SW480 (cell line): ENCODE measurements around the gene DIDO1.

Experiments used
- DNase-seq: peaks from one replicate; pipeline ENCODE4 v3.0.0-alpha.2; 2016; ENCODE audit warnings: low spot score

DIDO1 gene

DNA sequence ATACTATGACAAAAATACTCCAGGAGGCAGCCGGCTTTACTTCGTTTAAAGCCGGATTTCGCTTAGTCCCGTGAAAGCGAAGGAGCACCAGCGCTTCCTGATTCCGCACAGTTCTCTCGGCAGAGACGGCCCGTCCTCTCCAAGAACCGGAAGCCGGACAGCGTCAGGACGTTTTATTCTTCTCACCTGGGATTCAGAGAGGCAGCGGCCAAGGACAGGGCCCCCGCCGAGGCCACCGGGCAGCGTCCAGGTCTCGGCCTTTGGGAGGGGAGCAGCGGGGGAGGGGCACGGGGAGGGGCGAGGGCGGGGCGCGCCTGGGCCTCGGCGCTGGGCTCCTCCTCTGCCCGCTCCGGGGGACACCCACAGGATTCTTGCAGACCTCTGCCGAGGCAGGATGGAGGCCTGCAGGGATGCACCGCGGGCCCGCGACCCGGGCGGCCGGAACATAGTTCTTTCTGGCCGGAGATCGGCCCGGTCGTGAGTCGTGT is 2.8 kb upstream of the DIDO1 start:
- peak; percentile 28 for DNase-seq

DNA sequence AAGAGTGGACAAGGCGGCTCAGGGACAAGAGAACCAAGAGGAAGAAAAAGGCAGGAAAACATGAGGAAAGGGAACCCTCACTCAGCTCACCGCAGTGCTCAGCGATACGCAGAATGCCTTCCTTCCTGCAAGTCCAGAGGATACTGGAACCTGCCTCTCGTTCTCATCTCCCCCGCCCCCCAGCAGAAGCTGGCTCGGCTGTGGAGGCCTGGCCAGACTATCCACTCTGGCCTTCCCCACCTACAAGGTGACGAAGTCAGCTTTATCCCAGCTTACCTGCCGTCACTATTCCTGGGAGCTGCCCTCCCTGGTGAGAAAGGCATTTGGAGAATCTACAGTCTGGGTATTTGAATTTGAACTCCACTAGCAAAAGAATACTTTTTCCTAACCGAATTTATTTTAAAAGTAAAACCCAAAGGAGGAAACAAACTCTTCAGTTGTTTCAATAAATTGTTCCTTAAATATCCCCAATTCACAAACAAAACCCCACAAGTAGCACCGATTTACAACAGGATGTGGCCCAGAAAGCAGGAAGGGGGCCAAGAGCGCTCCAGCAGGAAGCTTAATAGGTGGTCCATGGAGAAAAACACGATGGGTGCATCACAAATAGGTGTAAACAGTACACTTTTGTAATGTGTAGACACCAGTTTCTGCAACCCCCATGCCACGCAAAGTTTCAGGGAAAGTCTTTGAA is 2.1 kb upstream of the DIDO1 start:
- DNase-seq, result no peak

DNA sequence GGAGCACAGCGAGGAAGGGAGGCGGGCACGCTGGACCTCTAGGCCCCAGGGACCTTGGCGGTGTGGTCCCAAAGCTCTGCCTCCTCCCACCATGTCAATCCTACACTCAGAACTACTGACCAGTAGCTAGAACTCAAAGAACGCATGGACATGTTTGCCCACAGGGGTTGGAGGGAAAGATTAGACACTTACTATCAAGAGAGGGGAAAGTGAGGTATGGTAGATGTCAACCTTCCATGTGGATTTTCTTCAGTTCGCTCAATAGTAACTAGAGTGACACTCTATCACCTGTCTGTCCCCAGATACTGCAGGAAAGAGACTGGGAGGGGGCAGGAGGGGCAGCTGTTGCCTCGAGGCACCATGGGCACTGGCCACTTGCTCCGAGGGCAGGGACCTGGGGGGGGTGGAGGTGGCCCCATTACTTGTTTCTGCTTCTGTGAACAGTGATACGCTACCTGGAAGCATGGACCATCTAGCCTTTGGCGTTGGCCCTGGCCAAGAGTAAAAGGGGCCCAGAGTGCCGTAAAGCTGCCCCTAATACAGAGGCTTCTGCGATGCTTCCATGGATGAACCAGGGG is 912 bp upstream of the DIDO1 start:
- no peak for DNase-seq

- DNase-seq, result peak; percentile 76
Measured at GRCh38 chr20:62925420-62926228, 681 bp downstream of the DIDO1 start.

GRCh38 chr20:62925076-62925419 is 1.3 kb downstream of the DIDO1 start:
- no peak for DNase-seq

DNA sequence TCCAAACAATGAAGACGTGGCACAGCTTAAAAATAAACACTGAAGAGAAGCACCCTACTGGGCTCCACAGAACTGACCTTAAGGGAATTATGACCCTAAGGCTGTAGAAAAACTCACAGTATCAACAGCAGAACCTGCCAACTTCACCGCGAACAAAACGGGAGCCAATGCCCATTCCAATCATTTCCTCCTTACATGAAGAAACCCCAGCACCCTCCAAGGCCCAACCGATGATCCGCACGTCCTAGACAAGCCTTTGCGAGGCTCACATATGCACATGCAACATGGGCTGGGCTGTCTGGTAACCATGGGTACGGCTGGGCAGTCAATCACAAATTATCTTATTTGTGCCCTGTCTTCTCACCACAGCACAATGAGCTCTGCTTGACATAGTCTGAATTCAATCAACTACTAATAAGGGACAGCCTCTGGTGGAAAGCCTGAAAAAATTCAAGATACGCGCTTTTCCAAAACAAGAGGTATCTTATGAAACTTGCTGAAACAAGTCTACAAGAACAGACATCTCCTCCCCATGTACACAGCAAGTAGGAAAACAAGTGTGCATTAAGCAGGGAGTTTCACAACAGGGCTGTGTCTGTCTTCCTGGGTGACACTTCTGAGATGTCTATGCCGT is 1.7 kb downstream of the DIDO1 start:
- peak; percentile 42 for DNase-seq

- DNase-seq, result no peak
Measured at GRCh38 chr20:62923669-62924441, 2.5 kb downstream of the DIDO1 start.

DNA sequence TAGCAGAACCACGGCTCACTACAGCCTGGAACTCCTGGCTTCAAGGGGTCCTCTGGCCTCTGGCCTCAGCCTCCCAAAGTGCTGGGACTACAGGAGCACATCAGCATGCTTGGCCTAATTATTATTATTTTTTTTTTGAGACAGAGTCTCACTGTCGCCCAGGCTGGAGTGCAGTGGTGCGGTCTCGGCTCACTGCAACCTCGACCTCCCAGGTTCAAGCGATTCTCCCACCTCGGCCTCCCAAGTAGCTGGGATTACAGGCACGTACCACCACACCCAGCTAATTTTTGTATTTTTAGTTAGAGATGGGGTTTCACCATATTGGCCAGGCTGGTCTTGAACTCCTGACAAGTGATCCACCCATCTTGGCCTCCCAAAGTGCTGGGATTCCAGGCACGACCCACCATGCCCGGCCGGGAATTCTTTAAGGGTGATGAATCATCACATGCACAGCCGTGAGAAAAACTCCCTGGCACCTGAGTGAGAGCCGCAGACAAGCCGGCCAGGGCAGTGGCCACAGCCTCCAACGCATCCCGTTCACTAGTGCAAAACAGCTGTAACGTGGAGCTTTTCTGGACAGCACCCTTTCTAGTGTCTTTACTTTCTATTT is 3.1 kb downstream of the DIDO1 start:
- peak; percentile 91 for DNase-seq

DNA sequence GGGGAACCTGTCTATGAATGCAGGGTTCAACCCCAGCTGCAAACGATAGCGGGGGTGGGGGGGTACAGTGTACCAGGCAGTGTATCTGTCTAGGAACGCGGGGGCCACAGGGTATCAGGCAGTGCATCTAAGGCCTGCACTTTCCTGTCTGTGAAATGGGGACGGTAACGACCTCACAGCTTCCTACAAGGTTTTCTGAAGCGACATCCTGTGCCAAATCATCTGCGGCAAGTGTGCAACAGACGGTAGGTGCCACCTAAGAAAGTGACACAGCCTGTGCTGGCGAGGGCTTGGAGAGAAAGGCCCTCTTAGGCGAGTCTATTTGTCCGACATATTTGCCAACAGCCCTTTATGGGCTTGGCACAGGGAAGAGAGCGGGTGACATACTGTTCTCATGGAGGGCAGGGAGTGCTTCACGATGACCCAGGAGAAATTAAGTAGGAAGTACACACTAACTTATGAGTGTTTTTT is 3.8 kb downstream of the DIDO1 start:
- DNase-seq, result no peak

- peak; percentile 73 for DNase-seq
Measured at GRCh38 chr20:62921119-62921687, 5.1 kb downstream of the DIDO1 start.

DNA sequence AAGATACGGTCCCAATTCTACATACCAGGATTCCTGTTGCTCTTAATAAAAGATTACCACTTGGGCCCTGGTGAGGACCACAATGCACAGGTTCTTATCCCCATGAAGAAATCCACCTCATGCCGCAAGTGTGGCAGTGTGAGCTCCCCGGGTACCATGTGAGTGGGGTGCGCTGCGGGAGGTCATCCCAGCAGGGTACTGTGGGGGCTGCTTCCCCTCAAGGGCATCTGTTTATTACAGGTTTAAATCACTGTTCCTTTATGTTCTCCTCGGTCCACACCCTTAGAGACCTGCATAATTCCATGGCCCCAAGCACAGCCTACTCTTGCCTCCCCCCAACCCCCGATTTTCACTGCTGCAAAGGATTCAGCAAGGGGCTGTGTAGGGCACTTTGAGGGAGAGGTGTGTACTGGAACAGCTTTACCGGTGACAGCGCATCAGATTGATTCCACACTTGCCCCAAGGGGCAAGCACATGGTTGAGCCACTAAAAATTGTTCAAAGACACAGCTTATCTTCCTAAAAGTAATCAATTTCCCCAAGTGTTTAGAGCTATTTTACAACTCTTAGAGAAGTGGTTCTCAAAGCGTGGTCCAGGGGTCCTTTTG is 6.2 kb downstream of the DIDO1 start:
- no peak for DNase-seq

GRCh38 chr20:62918831-62919230 is 7.5 kb downstream of the DIDO1 start:
- DNase-seq, result no peak

DNA sequence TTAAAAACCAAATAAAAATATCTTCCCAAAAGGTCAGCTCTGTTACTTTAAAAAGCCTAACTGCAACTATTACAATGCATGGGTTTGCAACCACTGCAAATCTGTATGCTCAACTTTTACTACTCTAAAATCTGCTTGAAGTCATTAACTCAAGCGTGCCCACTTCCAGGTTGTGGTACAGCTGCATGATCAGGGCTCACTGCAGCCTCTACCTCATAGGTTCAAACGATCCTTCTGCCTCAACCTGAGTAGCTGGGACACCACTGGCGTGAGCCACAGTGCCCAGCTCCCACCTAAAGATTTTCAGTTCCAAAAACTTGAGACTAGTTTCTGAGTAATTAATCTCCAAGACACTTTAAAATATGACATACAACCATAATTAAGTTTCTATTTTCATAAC is 8.2 kb downstream of the DIDO1 start:
- no peak for DNase-seq

- DNase-seq, result no peak
Measured at GRCh38 chr20:62917720-62918119, 8.6 kb downstream of the DIDO1 start.

DNA sequence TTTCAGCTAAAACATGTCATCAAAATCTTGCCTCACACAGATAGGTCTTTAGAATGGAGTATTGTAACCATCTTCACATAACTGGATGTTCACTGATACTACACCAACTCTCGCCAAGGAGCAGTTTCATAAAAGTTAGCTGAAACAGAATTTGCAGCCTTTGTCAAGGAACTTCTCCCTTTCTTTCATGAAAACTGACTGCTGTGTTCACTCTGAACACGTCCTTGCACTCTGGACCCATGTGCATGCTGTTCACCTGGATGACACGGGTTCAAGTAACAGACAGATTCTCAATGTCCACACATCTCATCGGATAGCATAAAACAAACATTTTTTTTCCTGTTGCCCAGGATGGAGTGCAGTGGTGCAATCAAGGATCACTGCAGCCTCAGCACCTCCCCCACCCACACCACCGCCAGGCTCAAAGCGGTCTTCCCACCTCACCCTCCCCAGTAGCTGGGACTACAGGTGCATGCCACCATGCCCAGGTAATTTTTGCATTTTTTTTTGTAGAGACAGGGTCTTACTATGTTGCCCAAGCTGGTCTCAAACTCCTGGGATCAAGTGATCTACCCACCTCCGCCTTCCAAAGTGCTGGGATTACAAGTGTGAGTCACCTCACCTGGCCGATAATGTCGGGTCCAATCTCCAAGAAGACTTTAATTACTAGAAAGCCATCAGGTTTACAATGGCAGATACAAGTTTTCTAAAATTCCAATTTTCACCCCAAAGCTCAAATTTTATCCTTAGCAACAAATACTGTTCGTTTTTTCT is 9.4 kb downstream of the DIDO1 start:
- no peak for DNase-seq

- DNase-seq, result peak; percentile 43
Measured at GRCh38 chr20:62914970-62915457, 11.3 kb downstream of the DIDO1 start.

GRCh38 chr20:62914436-62914835 is 11.9 kb downstream of the DIDO1 start:
- no peak for DNase-seq

DNA sequence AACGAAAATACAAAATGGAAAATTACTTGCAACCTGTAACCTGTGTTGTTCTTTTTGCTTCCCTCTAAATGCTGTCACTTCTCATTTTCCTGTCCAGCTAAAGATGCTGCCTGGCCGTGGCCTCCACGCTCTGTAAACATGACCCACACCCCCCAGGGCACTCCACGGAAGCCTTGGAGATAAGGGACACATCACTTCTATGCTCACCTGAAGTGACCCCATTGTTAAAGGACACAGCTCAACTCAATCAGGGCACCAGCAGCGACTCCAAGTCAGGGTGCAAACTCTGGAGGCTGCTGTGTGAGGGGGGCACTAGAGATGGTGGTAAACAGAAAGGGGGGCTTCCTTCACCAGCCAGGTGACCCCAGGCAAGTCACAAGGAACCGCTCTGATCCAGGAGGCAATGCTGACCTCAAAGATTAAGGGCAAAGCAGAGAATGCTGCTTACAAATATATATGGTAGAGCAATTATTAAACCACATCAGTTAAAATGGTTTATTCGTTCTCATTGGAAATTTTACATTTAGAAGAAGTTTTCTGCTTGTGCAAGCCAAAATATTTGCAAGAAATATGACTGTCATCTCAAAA is 13.2 kb downstream of the DIDO1 start:
- DNase-seq, result no peak

DNA sequence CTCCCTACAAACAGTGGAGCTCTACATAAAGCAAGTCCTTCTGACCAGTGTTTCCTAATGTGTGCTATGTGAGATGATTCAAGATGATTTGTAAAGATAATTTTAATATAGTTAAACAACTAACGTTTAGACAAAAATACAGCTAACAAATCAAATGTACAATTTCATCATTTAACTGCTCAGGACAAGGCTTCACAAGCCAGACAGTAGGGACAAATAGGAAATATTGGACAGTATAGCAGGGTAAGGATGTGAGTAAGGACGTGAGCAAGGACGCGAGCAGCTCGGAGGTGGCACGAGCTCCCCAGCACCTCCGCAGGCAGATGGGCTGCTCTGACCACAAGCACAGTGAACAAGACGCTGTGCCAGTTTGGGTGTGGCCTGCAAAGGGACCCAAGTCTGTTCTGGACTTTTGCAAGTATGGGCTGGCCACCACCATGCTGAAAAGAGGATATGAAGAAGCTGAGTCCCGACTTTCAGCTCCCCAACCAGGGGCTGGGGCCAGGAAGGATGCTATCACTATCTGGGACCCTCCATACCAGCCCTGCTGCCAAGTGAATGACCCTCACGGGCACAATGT is 14.5 kb downstream of the DIDO1 start:
- DNase-seq, result no peak
